B cell (primary cell): Measurements from ENCODE around the gene MTHFD1L.

Experiments used
- EZH2 ChIP-seq: IDR thresholded peaks from 2 replicates; pipeline ENCODE4 v1.6.1; 2012; ENCODE audit warnings: borderline replicate concordance, low read depth, mild to moderate bottlenecking, moderate library complexity, low read length; ENCODE audit not compliant: insufficient read depth, poor library complexity, severe bottlenecking
- TF ChIP-seq, protein P1 (sequence below): fragments of 200-600 bp; IDR thresholded peaks from one replicate; pipeline ENCODE4 v1.8.0; 2022; ENCODE audit warnings: antibody characterized with exemption, mild to moderate bottlenecking

- TF ChIP-seq, protein P1, sequence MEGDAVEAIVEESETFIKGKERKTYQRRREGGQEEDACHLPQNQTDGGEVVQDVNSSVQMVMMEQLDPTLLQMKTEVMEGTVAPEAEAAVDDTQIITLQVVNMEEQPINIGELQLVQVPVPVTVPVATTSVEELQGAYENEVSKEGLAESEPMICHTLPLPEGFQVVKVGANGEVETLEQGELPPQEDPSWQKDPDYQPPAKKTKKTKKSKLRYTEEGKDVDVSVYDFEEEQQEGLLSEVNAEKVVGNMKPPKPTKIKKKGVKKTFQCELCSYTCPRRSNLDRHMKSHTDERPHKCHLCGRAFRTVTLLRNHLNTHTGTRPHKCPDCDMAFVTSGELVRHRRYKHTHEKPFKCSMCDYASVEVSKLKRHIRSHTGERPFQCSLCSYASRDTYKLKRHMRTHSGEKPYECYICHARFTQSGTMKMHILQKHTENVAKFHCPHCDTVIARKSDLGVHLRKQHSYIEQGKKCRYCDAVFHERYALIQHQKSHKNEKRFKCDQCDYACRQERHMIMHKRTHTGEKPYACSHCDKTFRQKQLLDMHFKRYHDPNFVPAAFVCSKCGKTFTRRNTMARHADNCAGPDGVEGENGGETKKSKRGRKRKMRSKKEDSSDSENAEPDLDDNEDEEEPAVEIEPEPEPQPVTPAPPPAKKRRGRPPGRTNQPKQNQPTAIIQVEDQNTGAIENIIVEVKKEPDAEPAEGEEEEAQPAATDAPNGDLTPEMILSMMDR: no peak
- no peak for TF ChIP-seq EZH2
These were observed 223.1 kb downstream of the MTHFD1L start for GRCh38 chr6:151088599-151088935.
